Activated T-cell treated with anti-CD3 and anti-CD28 coated beads, Interleukin-2, amount 50 U/mL, for 72 hours (primary cell): ENCODE measurements around the gene AGRP. TPM values are rescaled to one million over a fixed set of nuclear protein-coding genes. Genes with fewer than 3 reads are reported as not detected.

ENCODE experiments used
- ATAC-seq, 2 donors: fragments of 150-1000 bp; cut with Tn5 transposase; replicated peaks in 1 of 2; 2 replicates each; pipeline ENCODE4 v1.10.0; 2021; ENCODE audit warnings: moderate library complexity in 2 of 2, mild to moderate bottlenecking in 1 of 2
- DNase-seq, 2 donors: peaks; one replicate each; pipeline ENCODE4 v3.0.0; 2021 to 2022; ENCODE audit warnings: mixed read lengths in 1 of 2
- H3K27ac Mint-ChIP-seq: one replicate; pipeline ENCODE4 v1.8.0; 2022; ENCODE audit warnings: mild to moderate bottlenecking, moderate library complexity, mixed read lengths
- H3K27me3 Mint-ChIP-seq: one replicate; pipeline ENCODE4 v1.8.0; 2022; ENCODE audit warnings: low read depth, mixed read lengths
- H3K36me3 Mint-ChIP-seq, 2 donors: one replicate each; pipeline ENCODE4 v1.8.0; 2022; ENCODE audit warnings: mixed read lengths in 2 of 2, mild to moderate bottlenecking in 1 of 2; ENCODE audit not compliant: insufficient read depth in 2 of 2
- H3K4me1 Mint-ChIP-seq: one replicate; pipeline ENCODE4 v1.8.0; 2022; ENCODE audit warnings: low read depth, mixed read lengths
- H3K4me3 Mint-ChIP-seq, 2 donors: one replicate each; pipeline ENCODE4 v1.8.0; 2022; ENCODE audit warnings: mild to moderate bottlenecking in 2 of 2, mixed read lengths in 2 of 2, moderate library complexity in 2 of 2
- H3K9me3 Mint-ChIP-seq, 2 donors: one replicate each; pipeline ENCODE4 v1.8.0; 2022; ENCODE audit warnings: mixed read lengths in 2 of 2
- total RNA-seq, 2 donors: library from RNA; stranded (reverse); gene quantifications; one replicate each; pipeline ENCODE4 v1.2.3, GENCODE V29; 2022

Gene AGRP
- total RNA-seq, 2 donors from 2014 or later = not detected

- Mint-ChIP-seq H3K27me3 (no peaks in the 10 kb centered on the region), H3K36me3 (no peaks in the 10 kb centered on the region)
- ATAC-seq = no peak
Observed at GRCh38 chr16:67454104-67454503, 29.2 kb downstream of the AGRP start.

GRCh38 chr16:67451704-67452435, 31.5 kb downstream of the AGRP start:
- no peaks in the 10 kb centered on the region for H3K9me3 Mint-ChIP-seq
- no peak overlapping the region for H3K4me3 Mint-ChIP-seq
- DNase-seq (no peak), ATAC-seq (no peak)
- H3K27ac Mint-ChIP-seq = no peak overlapping the region
- no peaks in the 10 kb centered on the region for H3K27me3 Mint-ChIP-seq
- H3K36me3 Mint-ChIP-seq = no peaks in the 10 kb centered on the region
- H3K4me1 Mint-ChIP-seq = peaks cover 2% of the 10 kb centered on the region

More at GRCh38 chr16:67454104-67454503, 29.2 kb downstream of the AGRP start:
- peaks cover 6% of the 10 kb centered on the region for H3K4me1 Mint-ChIP-seq
- no peak overlapping the region for H3K27ac Mint-ChIP-seq
- H3K4me3 Mint-ChIP-seq = no peak overlapping the region
- no peaks in the 10 kb centered on the region for H3K9me3 Mint-ChIP-seq
- no peak for DNase-seq

- DNase-seq (no peak), ATAC-seq (no peak)
- Mint-ChIP-seq H3K27ac (no peak overlapping the region), H3K27me3 (no peaks in the 10 kb centered on the region), H3K4me3 (no peak overlapping the region), H3K9me3 (no peaks in the 10 kb centered on the region), H3K4me1 (no peaks in the 10 kb centered on the region), H3K36me3 (no peaks in the 10 kb centered on the region)
Observed at GRCh38 chr16:67451061-67451703, 32.2 kb downstream of the AGRP start.

- H3K9me3 Mint-ChIP-seq = no peaks in the 10 kb centered on the region
- no peaks in the 10 kb centered on the region for H3K4me1 Mint-ChIP-seq
- no peak overlapping the region for H3K4me3 Mint-ChIP-seq
- ATAC-seq (no peak), DNase-seq (no peak)
- H3K27me3 Mint-ChIP-seq = no peaks in the 10 kb centered on the region
- H3K36me3 Mint-ChIP-seq = no peaks in the 10 kb centered on the region
- H3K27ac Mint-ChIP-seq = no peak overlapping the region
Observed at GRCh38 chr16:67449739-67450138, 33.6 kb downstream of the AGRP start.

- no peaks in the 10 kb centered on the region for H3K4me1 Mint-ChIP-seq
- no peaks in the 10 kb centered on the region for H3K36me3 Mint-ChIP-seq
- H3K27ac Mint-ChIP-seq = no peak overlapping the region
- H3K4me3 Mint-ChIP-seq = no peak overlapping the region
- ATAC-seq = no peak
- no peak for DNase-seq
- no peaks in the 10 kb centered on the region for H3K27me3 Mint-ChIP-seq
- H3K9me3 Mint-ChIP-seq = no peaks in the 10 kb centered on the region
Observed at GRCh38 chr16:67449336-67449735, 34.0 kb downstream of the AGRP start.

GRCh38 chr16:67448580-67448979, 34.8 kb downstream of the AGRP start:
- ATAC-seq = no peak
- Mint-ChIP-seq H3K36me3 (no peaks in the 10 kb centered on the region), H3K9me3 (no peaks in the 10 kb centered on the region), H3K27ac (no peak overlapping the region), H3K4me1 (no peaks in the 10 kb centered on the region), H3K4me3 (no peak overlapping the region), H3K27me3 (no peaks in the 10 kb centered on the region)
- DNase-seq = no peak

GRCh38 chr16:67447508-67448076, 35.8 kb downstream of the AGRP start:
- ATAC-seq (peak; percentile 88), DNase-seq (peak; percentile 77 to 78)
- no peak overlapping the region for H3K27ac Mint-ChIP-seq
- H3K4me1 Mint-ChIP-seq = no peaks in the 10 kb centered on the region
- no peak overlapping the region for H3K4me3 Mint-ChIP-seq
- H3K36me3 Mint-ChIP-seq = no peaks in the 10 kb centered on the region
- H3K27me3 Mint-ChIP-seq = no peaks in the 10 kb centered on the region
- H3K9me3 Mint-ChIP-seq = no peaks in the 10 kb centered on the region

- Mint-ChIP-seq H3K4me1 (no peaks in the 10 kb centered on the region), H3K27me3 (no peaks in the 10 kb centered on the region), H3K9me3 (no peaks in the 10 kb centered on the region), H3K4me3 (no peak overlapping the region), H3K27ac (no peak overlapping the region), H3K36me3 (no peaks in the 10 kb centered on the region)
- DNase-seq (no peak), ATAC-seq (no peak)
Observed at GRCh38 chr16:67446968-67447507, 36.3 kb downstream of the AGRP start.

- DNase-seq (no peak), ATAC-seq (no peak)
- Mint-ChIP-seq H3K4me1 (no peaks in the 10 kb centered on the region), H3K4me3 (no peak overlapping the region), H3K36me3 (no peaks in the 10 kb centered on the region), H3K27me3 (no peaks in the 10 kb centered on the region), H3K27ac (no peak overlapping the region), H3K9me3 (no peaks in the 10 kb centered on the region)
Observed at GRCh38 chr16:67445913-67446907, 37.1 kb downstream of the AGRP start.

GRCh38 chr16:67445441-67445912, 37.9 kb downstream of the AGRP start:
- Mint-ChIP-seq H3K27me3 (no peaks in the 10 kb centered on the region), H3K9me3 (no peaks in the 10 kb centered on the region), H3K4me1 (no peaks in the 10 kb centered on the region), H3K36me3 (no peaks in the 10 kb centered on the region), H3K4me3 (no peak overlapping the region), H3K27ac (no peak overlapping the region)
- no peak for DNase-seq
- ATAC-seq = no peak

- no peaks in the 10 kb centered on the region for H3K27me3 Mint-ChIP-seq
- H3K4me3 Mint-ChIP-seq = no peak overlapping the region
- H3K4me1 Mint-ChIP-seq = no peaks in the 10 kb centered on the region
- H3K36me3 Mint-ChIP-seq = no peaks in the 10 kb centered on the region
- H3K9me3 Mint-ChIP-seq = no peaks in the 10 kb centered on the region
- no peak overlapping the region for H3K27ac Mint-ChIP-seq
- DNase-seq = no peak
- ATAC-seq = no peak
Observed at GRCh38 chr16:67445126-67445426, 38.3 kb downstream of the AGRP start.

GRCh38 chr16:67444259-67445125, 38.9 kb downstream of the AGRP start:
- DNase-seq (no peak), ATAC-seq (no peak)
- Mint-ChIP-seq H3K4me1 (no peaks in the 10 kb centered on the region), H3K4me3 (no peak overlapping the region), H3K36me3 (no peaks in the 10 kb centered on the region), H3K9me3 (no peaks in the 10 kb centered on the region), H3K27ac (no peak overlapping the region), H3K27me3 (no peaks in the 10 kb centered on the region)
